DMS79 (cell line): ENCODE measurements around the gene AKAP1.

Experiments used
- DNase-seq: peaks from one replicate; lab custom pipeline; 2025; lab: John Stamatoyannopoulos, UW

Gene AKAP1

GRCh38 chr17:57106107-57106835 lies 21.2 kb downstream of the AKAP1 start:
- no peak for DNase-seq

DNA sequence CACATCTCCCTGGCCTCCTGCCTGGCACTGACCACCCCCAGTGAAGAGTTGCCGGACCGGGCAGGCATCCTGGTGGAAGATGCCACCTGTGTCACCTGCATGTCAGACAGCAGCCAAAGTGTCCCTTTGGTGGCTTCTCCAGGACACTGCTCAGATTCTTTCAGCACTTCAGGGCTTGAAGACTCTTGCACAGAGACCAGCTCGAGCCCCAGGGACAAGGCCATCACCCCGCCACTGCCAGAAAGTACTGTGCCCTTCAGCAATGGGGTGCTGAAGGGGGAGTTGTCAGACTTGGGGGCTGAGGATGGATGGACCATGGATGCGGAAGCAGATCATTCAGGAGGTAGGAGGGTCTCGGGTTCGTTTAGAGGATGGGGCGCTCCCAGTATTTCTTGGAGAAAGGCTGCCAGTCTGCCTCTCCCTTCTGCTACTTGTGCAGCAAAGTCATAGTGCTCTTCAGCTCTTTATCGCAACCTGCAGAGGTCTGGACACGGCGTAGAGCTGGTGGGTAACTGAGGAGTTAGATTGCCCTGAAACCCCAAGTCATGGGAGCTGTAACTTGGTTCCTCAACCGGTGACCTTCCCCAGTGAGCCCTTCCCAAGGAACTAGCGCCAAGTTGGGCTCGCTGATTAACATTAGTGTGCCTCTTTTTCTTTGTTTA lies 21.9 kb downstream of the AKAP1 start:
- DNase-seq = no peak

GRCh38 chr17:57107498-57108101 lies 22.6 kb downstream of the AKAP1 start:
- DNase-seq = peak; percentile 84

DNA sequence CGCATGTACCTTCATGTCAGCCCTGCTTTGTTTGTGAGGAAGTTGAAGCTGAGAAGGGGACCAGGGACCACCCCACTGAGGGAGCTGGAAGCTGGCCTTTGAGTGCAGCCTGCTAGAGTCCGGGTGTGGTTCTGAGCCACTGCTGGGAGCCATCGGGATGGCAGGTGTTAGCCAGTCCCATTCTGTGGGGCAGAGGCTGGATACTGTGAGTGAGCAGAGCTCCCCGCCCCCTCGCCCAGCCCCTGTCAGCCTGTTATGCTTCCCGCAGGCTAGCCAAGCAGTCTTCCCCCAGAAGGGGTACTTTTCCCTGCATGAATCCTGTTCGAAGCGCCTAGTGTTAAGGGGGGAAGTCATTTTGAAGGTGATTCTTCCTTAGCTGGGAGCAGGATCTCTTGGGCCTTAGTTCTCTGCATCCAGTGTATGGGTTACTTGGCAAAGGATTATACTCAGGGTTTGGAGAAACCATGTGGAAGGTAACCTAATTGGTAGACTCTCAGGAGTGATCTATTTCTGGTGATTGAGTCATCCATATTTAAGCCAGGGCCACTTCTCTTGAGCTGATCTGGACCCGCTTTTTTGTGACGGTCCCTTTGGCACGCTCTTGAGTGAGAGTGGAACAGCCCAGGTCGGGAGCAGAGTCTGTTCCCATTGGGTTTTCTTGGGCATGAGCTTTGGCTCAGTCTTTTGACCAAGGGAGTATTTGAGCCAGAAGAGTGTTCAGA lies 23.8 kb downstream of the AKAP1 start:
- no peak for DNase-seq

DNA sequence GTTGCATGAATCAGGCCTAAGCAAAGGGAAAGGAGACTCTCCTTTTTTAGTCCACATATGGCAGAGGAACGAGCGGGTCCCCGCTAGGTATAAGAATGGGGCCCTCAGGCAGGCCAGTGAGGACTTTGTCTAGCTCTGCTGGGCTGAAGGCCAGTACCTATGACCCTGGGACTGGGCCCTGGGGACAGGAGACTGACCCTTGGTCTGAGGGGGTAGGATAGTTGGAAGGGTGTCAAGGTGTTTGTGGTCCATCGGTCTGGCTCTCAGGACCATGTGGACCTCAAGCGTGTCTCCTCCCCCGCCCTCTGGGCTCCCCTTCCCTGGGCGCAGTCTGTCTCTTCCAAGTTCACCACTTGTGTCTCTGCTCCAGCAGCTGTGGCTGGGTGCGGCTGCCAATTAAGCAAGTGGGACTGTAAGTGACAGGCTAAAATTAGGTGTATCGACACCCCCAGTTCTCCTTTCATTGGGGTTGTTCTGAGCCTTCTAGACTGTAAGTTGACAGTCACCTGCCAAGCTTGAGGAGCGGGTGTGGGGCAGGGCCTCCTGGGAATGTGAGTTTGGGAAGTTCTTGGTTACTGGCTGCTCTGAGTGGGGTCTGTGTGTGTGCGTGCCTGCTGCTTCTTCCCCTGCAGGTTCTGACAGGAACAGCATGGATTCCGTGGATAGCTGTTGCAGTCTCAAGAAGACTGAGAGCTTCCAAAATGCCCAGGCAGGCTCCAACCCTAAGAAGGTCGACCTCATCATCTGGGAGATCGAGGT lies 24.5 kb downstream of the AKAP1 start:
- DNase-seq = no peak

- no peak for DNase-seq
Observed at GRCh38 chr17:57110152-57110542, 25.1 kb downstream of the AKAP1 start.

- DNase-seq = no peak
Observed at GRCh38 chr17:57110579-57111325, 25.7 kb downstream of the AKAP1 start.

DNA sequence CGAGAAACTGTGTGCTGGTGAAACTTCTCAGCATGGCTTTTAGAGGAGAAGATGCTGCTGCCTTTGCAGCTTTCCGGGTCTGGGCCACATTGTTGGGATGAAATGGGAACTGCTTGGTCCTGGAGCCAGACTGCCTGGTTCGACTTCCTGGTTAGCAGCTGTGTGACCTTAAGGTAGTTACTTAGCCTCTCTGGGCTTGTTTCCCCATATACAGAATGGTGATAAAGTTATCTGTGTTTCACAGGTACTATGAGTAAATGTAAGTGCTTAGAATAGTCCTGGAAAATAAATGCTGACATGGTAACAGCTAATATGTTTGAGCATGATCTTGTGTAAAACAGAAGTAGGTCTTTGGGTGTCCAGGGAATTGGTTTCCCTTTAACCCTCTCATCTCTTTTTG lies 26.3 kb downstream of the AKAP1 start:
- no peak for DNase-seq

DNA sequence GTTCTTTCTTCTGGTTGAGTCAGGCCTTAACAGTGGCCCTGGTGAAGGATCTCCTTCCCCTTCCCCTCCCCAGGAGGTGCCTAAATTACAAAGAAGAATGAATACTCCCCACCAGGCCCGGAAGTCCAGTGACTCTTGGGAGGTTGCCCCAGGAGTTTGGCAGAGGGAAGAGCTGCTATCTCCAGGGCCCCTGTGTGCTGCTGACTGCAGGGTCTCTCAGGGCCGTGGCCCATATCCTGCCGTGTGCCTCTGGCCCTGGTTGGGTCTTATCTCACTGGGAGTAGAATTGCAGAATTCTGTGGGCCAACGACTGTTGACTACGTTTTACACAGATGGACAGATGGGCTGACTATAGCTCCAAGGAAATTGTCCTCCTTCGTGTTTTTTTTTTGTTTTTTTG lies 28.0 kb downstream of the AKAP1 start:
- DNase-seq = no peak

- no peak for DNase-seq
Observed at GRCh38 chr17:57113656-57114055, 28.6 kb downstream of the AKAP1 start.

DNA sequence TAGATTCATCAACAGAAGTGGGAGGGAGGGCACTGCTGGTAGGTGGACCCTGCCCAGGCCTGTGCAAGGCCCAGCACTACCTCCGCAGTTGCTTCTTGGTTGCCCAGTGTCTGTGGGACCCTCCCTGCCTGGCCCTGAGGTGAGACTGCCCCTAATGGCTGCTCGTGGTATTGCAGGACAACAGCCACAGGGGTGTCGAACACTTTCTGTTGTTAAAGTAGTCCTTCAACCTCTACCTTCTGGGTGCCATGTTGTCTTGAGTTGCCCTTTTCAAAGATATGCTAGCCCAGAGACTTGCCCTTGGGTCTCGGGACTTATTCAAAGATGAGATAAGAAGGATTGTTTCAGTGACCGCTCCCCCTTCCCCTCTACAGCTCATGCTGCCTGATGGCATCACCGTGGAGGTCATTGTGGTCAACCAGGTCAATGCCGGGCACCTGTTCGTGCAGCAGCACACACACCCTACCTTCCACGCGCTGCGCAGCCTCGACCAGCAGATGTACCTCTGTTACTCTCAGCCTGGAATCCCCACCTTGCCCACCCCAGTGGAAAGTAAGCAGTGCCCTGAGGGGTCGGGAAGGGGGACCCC lies 29.1 kb downstream of the AKAP1 start:
- DNase-seq = no peak

GRCh38 chr17:57115377-57115776 lies 30.3 kb downstream of the AKAP1 start:
- DNase-seq = no peak

- DNase-seq = no peak
Observed at GRCh38 chr17:57115916-57116315, 30.9 kb downstream of the AKAP1 start.

DNA sequence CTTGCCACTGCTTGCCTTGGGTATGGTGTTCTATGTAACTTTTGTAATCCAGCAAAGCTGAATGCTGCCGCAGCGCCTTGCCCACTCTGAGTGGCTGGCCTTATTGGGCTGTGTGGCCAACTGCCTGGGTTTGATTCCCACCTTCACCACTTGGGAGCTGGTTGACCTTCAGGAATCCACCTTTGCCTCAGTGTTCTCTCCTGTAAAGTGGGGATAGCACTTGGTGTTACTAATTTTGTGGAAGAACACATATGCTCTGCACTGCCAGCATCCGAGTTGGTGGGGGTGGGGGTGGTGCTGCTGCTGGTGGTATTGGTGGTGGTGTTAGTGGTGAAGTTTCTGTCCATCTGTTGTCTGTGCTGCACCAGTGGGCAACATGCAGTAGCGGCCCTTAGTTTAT lies 32.8 kb downstream of the AKAP1 start:
- DNase-seq = no peak

DNA sequence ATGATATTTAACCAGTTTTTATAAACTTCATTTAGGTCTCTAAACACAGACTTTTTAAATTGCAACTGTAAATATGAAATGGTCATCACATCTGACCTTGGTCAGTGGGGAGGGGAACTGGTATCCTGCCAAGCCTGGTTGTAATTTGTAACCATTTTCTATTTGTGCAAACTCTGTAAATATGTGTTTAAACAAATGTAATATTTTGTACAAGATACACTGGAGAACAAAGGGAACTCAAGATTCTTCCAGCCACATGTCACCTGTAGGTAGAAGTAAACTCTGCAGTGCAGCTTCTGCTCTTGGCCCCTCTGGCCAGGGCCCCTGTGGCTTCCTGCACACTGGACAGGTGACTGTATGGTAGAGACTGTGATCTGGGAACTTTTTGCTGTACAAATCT lies 35.8 kb downstream of the AKAP1 start:
- DNase-seq = no peak

- DNase-seq = no peak
Observed at GRCh38 chr17:57121308-57122042, 36.4 kb downstream of the AKAP1 start.

DNA sequence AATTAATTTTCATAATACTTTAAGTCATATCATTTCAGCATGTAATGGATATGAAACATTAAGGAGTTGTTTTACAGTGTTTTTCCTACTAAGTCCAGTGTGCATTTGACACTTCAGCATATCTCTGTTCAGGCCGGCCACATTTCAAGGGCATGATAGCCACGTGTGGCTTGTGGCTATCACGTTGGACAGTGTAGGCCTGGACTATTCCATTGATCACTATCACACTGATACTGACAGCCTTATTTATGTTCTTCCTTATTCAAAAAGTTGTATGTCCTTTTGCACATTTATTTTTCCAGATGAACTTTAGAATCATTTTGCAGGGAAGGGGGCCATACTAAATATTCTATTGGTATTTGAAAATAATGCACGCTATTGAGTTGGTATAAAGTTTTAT lies 39.0 kb downstream of the AKAP1 start:
- no peak for DNase-seq

GRCh38 chr17:57125406-57125805 lies 40.4 kb downstream of the AKAP1 start:
- no peak for DNase-seq

DNA sequence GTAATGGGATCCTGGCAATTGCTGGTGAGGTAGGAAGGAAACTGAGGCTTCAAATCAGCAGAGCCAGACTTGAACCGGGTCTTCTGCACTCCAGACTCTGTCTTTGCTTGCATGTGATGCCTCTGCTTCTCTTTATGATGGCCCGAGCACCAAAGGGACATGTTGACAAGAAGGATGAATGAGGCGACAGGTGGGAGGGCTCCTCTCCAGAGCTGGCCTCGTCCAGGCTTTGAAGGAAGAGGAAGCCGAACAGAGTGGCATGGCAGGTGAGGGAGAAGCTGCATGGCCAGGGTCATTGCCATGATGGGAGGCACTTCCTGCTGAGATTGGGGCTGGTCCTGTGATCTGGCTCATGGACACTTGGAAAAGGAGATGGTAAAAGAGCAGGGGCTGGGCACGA lies 40.8 kb downstream of the AKAP1 start:
- DNase-seq = no peak
